Brain microvascular endothelial cell (primary cell): ENCODE data around the gene SETD1B.

Experiments
- DNase-seq: peaks from one replicate; pipeline ENCODE4 v3.0.0-alpha.2; 2020
- H3K27ac ChIP-seq: fragments of 250-450 bp; sonication (Bioruptor Pico); 2 replicates; pipeline ENCODE4 v1.5.1; 2020; ENCODE audit warnings: mild to moderate bottlenecking, moderate library complexity
- H3K27me3 ChIP-seq: fragments of 250-450 bp; sonication (Bioruptor Pico); replicated peaks from 2 replicates; pipeline ENCODE4 v1.5.1; 2020; ENCODE audit warnings: mild to moderate bottlenecking
- H3K36me3 ChIP-seq: fragments of 250-450 bp; sonication (Bioruptor Pico); replicated peaks from 2 replicates; pipeline ENCODE4 v1.5.1; 2020; ENCODE audit warnings: mild to moderate bottlenecking
- H3K4me3 ChIP-seq: 2 replicates; pipeline ENCODE4 v1.5.1; 2011; ENCODE audit warnings: low read depth, mild to moderate bottlenecking, control low read depth, low read length, moderate library complexity
- in situ Hi-C: cut with HindIII; loops from 2 replicates; pipeline ENCODE4 v1.10.0; 2017; ENCODE audit warnings: low sequenced_read_pairs, low pct_ligation_motif_present
- TF ChIP-seq, protein P1 (sequence below): IDR thresholded peaks from 2 replicates; pipeline ENCODE4 v1.5.1; 2011; ENCODE audit warnings: low read depth, mild to moderate bottlenecking, moderate library complexity, low read length, control low read depth, inconsistent platforms; ENCODE audit errors: missing control alignments

SETD1B gene

DNA sequence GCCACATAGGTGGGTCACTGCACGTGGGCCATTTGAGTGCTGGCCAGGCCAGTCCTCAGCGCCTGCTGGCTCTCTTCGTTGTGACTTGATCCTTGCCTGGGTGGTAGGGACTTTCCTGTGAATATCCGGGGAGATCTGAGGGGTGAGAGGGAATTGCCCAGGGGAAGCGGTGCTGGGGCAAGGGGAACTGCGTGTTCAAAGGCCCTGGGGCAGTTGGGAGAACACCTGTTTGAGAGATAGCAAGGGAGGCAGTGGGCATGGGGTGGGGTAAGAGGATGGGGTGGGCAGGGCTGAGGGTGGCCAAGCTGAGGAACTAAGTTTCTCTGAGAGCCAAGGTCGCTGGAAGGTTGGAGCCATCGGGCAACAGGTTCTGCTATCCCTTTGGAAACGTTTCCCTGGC is 25.0 kb downstream of the SETD1B start:
- no peak for DNase-seq
- peaks cover 60% of the 10 kb centered on the region for H3K36me3 ChIP-seq
- no peaks in the 10 kb centered on the region for H3K27me3 ChIP-seq
- in situ Hi-C loops: no loop called here
- TF ChIP-seq, protein P1, sequence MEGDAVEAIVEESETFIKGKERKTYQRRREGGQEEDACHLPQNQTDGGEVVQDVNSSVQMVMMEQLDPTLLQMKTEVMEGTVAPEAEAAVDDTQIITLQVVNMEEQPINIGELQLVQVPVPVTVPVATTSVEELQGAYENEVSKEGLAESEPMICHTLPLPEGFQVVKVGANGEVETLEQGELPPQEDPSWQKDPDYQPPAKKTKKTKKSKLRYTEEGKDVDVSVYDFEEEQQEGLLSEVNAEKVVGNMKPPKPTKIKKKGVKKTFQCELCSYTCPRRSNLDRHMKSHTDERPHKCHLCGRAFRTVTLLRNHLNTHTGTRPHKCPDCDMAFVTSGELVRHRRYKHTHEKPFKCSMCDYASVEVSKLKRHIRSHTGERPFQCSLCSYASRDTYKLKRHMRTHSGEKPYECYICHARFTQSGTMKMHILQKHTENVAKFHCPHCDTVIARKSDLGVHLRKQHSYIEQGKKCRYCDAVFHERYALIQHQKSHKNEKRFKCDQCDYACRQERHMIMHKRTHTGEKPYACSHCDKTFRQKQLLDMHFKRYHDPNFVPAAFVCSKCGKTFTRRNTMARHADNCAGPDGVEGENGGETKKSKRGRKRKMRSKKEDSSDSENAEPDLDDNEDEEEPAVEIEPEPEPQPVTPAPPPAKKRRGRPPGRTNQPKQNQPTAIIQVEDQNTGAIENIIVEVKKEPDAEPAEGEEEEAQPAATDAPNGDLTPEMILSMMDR: no peak
- H3K27ac ChIP-seq: no peak overlapping the region
- no peak overlapping the region for H3K4me3 ChIP-seq

DNA sequence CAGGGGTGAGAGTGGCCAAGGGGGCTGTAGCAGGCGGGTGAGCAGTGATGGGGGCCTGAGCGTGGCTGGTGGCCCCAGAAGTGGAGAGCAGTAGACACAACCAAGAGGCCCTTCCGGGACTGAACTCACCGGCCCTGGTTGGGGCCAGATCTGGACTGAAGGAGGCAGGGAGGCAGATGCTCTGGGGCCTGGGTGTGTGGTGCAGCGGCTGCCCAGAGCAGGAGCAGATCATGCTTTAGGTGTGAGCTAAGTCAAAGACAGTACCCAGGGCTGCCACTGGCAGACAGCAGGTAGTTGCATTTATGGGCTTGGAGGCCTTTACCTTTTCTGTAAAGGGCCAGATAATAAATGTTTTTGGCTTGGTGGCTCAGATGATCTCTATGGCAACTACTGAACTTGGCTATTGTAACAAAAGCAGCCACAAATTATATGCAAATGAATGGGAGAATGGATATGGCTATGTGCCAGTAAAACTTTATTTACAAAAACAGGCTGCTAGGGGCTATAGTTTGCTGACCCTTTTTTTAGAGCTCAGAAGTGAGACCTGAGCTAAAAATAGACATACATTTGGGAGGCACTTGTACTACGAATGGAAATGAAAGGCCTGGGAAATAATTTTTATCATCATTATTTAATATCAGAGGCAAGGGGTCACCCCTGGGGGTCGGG is 25.6 kb downstream of the SETD1B start:
- in situ Hi-C loops: no loop called here
- no peak overlapping the region for H3K27ac ChIP-seq
- no peak for DNase-seq
- peaks cover 54% of the 10 kb centered on the region for H3K36me3 ChIP-seq
- H3K27me3 ChIP-seq: no peaks in the 10 kb centered on the region
- TF ChIP-seq, protein P1: no peak
- H3K4me3 ChIP-seq: no peak overlapping the region

DNA sequence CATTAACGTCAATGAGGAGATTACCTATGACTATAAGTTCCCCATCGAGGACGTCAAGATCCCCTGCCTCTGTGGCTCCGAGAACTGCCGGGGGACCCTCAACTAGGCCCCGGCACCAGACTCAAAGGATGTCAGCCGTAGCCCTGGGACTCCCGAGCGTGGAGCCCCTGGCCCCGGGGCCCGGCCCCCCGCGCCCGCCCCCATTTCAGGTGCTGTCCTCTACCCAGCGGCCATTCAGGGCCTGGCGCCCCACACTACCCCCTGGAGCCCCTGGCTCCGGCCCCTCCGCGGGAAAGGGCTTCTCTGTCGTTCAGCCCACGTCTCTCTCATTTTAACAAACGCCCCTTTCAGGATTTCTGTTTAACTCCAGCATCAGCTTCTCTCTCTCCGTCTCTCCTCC is 26.3 kb downstream of the SETD1B start:
- in situ Hi-C loops: no loop called here
- H3K36me3 ChIP-seq: peaks cover 52% of the 10 kb centered on the region
- TF ChIP-seq, protein P1: no peak
- H3K27ac ChIP-seq: no peak overlapping the region
- no peak for DNase-seq
- H3K4me3 ChIP-seq: no peak overlapping the region
- no peaks in the 10 kb centered on the region for H3K27me3 ChIP-seq

DNA sequence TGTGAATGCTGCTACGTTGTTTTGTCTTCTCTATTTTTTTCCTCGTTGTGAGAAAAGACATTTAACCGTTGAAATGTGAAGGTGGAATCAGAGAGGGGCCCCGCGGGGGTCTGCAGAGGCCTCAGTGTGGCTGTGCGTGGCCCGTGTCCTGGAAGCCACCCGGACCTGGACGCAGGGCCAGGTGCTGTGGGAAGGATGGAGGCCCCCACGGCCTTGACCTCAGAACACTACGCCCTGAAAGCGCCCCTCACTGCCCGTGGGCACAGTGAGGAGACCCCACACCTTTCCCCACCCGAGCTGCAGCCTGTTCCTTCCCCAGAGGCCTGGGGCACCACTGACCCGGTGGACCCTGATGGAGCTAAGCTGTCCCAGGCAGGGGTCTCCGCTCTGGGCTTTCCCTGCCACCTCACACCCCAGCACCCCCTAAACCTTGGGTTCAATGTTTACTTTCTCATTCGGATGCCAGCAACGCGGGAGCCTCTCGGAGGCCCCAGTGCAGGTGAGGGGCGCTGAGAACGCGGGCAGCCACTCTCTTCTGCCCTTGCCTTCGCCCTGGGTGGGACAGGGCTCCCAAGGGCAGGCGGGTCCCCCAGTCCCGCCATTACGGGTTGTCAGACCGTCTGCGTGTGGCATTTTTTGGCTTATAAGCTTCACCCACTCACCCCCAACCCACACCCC is 26.9 kb downstream of the SETD1B start:
- H3K27ac ChIP-seq: no peak overlapping the region
- no peaks in the 10 kb centered on the region for H3K27me3 ChIP-seq
- no peak overlapping the region for H3K4me3 ChIP-seq
- H3K36me3 ChIP-seq: peaks cover 50% of the 10 kb centered on the region
- no peak for DNase-seq
- TF ChIP-seq, protein P1: no peak
- in situ Hi-C loops: no loop called here

DNA sequence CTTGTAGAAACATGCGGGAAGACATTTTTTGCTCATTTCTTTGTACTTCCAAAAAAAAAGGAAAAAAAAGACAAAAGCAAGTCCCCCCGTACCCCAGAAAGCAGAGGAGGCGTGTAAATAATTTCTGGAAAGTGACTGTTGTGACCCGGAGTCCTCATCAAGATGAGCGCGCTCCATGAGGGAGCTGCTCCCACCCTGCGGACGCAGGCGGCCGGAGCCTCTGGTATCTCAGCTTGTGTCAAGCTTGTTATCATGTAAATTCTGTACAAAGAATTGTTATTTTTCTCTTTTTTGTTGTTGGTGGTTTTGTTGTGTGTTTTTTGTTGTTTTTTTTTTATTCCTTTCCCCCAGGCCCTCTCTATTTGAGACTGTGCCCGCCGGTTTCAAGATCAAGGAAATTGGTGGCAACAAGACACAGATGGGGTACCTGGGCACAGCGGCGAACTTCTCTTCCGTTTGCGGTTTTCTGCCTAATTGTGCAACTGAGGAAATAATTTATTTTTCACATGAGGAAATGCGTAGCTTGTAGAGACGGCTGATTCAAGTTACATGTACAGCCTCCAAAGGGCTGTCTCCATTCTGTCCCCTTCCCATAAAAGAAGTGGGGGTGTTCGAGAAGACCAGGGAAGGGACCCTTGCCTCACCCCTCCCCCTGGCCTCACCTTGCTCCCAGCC is 27.9 kb downstream of the SETD1B start:
- H3K27ac ChIP-seq: no peak overlapping the region
- DNase-seq: no peak
- H3K36me3 ChIP-seq: peaks cover 43% of the 10 kb centered on the region
- H3K4me3 ChIP-seq: no peak overlapping the region
- in situ Hi-C loops: no loop called here
- TF ChIP-seq, protein P1: no peak
- H3K27me3 ChIP-seq: no peaks in the 10 kb centered on the region
